HG03159 (cell line): ENCODE results near the gene TNPO3.

Experiments
- ATAC-seq: cut with Tn5 transposase; IDR thresholded peaks from one replicate; pipeline ENCODE4 v1.9.1; 2021; ENCODE audit warnings: mild to moderate bottlenecking, moderate library complexity; ENCODE audit not compliant: unreplicated experiment

TNPO3 gene

GRCh38 chr7:128911423-128912031, 143.4 kb downstream of the TNPO3 start:
- no peak for ATAC-seq

- ATAC-seq: no peak
These were observed 144.4 kb downstream of the TNPO3 start, which contains the start of gene KCP for GRCh38 chr7:128910569-128910945. TSS of gene KCP (minus strand) at chr7:128910709. CDS start at chr7:128910676, 33 bp downstream.

- ATAC-seq: no peak
These were observed 145.0 kb downstream of the TNPO3 start for GRCh38 chr7:128909625-128910568.

GRCh38 chr7:128908750-128909624, 145.9 kb downstream of the TNPO3 start:
- no peak for ATAC-seq

- no peak for ATAC-seq
These were observed 147.9 kb downstream of the TNPO3 start for GRCh38 chr7:128906766-128907559.

GRCh38 chr7:128906001-128906765, 148.7 kb downstream of the TNPO3 start:
- ATAC-seq: no peak

- no peak for ATAC-seq
These were observed 150.3 kb downstream of the TNPO3 start for GRCh38 chr7:128904381-128905197.
